ENCODE results near the gene GPR160.

DNA sequence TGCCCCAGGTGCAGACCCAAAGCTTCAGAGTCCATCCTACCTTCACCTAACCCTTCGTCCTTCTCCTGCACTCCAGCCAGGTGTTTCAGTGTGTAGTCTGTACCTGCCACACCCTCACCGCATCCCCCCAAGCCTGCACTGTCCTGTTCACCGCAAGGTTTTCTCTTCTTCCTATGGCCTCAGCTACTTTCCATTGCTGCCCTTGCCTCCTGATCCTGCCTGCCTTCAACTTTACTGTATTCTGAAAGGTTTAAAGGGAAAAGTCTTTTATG, 9.3 kb downstream of the GPR160 start:
- TF ChIP-seq CTCF (conservative IDR thresholded peaks at IDR 0.05; ENCODE audit: low read depth in 2 of 2) (no peak), POLR2AphosphoS5 (IDR thresholded peaks at IDR 0.05; ENCODE audit: low read depth) (no peak), REST (IDR thresholded peaks at IDR 0.05; ENCODE audit: unreplicated experiment) (no peak), EZH2 (IDR thresholded peaks at IDR 0.05; ENCODE audit: low read depth, unreplicated experiment) (no peak), JUNB (IDR thresholded peaks at IDR 0.05; ENCODE audit: unreplicated experiment) (no peak), STAT1 (IDR thresholded peaks at IDR 0.05; ENCODE audit: unreplicated experiment) (no peak), CREB1 (CRISPR knock-in tag; IDR thresholded peaks at IDR 0.05; ENCODE audit: low read depth) (no peak), EZH2phosphoT487 (IDR thresholded peaks at IDR 0.05; ENCODE audit: unreplicated experiment) (no peak), ZNF114 (CRISPR knock-in tag; IDR thresholded peaks at IDR 0.05) (no peak), NANOG (IDR thresholded peaks at IDR 0.05; ENCODE audit: borderline replicate concordance) (no peak), ZNF462 (CRISPR knock-in tag; IDR thresholded peaks at IDR 0.05) (no peak), ZNF331 (CRISPR knock-in tag; IDR thresholded peaks at IDR 0.05; ENCODE audit: low read depth) (no peak)
- TF ChIP-seq, protein P1, sequence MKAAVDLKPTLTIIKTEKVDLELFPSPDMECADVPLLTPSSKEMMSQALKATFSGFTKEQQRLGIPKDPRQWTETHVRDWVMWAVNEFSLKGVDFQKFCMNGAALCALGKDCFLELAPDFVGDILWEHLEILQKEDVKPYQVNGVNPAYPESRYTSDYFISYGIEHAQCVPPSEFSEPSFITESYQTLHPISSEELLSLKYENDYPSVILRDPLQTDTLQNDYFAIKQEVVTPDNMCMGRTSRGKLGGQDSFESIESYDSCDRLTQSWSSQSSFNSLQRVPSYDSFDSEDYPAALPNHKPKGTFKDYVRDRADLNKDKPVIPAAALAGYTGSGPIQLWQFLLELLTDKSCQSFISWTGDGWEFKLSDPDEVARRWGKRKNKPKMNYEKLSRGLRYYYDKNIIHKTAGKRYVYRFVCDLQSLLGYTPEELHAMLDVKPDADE (IDR thresholded peaks at IDR 0.05): no peak

Data from GM23338 (cell line).